HepG2 (cell line): ENCODE results near the gene CALML6. TPM values are rescaled to one million over a fixed set of nuclear protein-coding genes. Genes with fewer than 3 reads are reported as not detected.

Experiments used
- ATAC-seq: fragments of 200-7000 bp; cut with Tn5 transposase; 3 replicates; pipeline ENCODE4 v1.9.1; 2020; ENCODE audit warnings: mild to moderate bottlenecking, moderate library complexity
- BruUV-seq: library from RNA; stranded (reverse); fragments of 400-500 nt; replicated peaks from 2 replicates; lab custom pipeline; 2021; lab: Mats Ljungman, UMichigan
- CTCF ChIA-PET: fragments of 300-600 bp; formaldehyde crosslinking; extraction: SDS; loops from one replicate; lab custom pipeline; 2021; ENCODE audit warnings: low total read pairs, inconsistent platforms, low intra/inter-chr PET ratio; lab: Yijun Ruan, JAX
- POLR2A ChIA-PET: fragments of 350-600 bp; sonication (Branson Sonifier 250); formaldehyde crosslinking; loops from one replicate; lab custom pipeline; 2020; ENCODE audit warnings: antibody characterized with exemption, inconsistent platforms; lab: Yijun Ruan, JAX
- DNase-seq: peaks from one replicate; pipeline ENCODE4 v3.0.0-alpha.2; 2015; ENCODE audit warnings: low spot score
- FAIRE-seq: peaks from 3 replicates; lab custom pipeline; 2011; peaks lifted over from hg19 to GRCh38; lab: Jason Lieb, UNC
- H2AFZ ChIP-seq: one replicate; pipeline ENCODE4 v1.6.1; 2011; ENCODE audit warnings: low read length, inconsistent platforms
- H3K27ac ChIP-seq: fragments of 300-600 bp; 3 replicates; pipeline ENCODE4 v1.8.0; 2011; ENCODE audit warnings: mixed run types, mild to moderate bottlenecking, mixed read lengths, low read length, inconsistent platforms; ENCODE audit not compliant: insufficient read depth; ENCODE audit errors: extremely low read length
- H3K27me3 ChIP-seq, 2 experiments: fragments of 200-600 bp in 1 of 2; 2 replicates in 1 of 2; 3 replicates in 1 of 2; pipeline versions ENCODE4 v1.6.0 to v1.8.0; 2011; ENCODE audit warnings: low read length in 2 of 2, mild to moderate bottlenecking in 2 of 2, moderate library complexity in 2 of 2, inconsistent platforms in 1 of 2; ENCODE audit not compliant: insufficient read depth in 2 of 2, control insufficient read depth in 1 of 2
- H3K36me3 ChIP-seq, 2 experiments: fragments of 200-600 bp in 1 of 2; replicated peaks in 1 of 2; 2 replicates in 1 of 2; 3 replicates in 1 of 2; pipeline versions ENCODE4 v1.5.1 to v1.8.0; 2011; ENCODE audit warnings: low read length in 2 of 2, inconsistent platforms in 1 of 2; ENCODE audit not compliant: insufficient read depth in 2 of 2, control insufficient read depth in 1 of 2
- H3K4me1 ChIP-seq: 2 replicates; pipeline ENCODE4 v1.5.1; 2012; ENCODE audit warnings: low read length, inconsistent platforms; ENCODE audit not compliant: insufficient read depth
- H3K4me2 ChIP-seq: 2 replicates; pipeline ENCODE4 v1.6.0; 2011; ENCODE audit warnings: low read depth, low read length, inconsistent platforms
- H3K4me3 ChIP-seq, 3 experiments: fragments of 200-600 bp in 1 of 3; sonication (generic), shearing (Covaris generic) in 1 of 3; replicated peaks in 1 of 3; 2 replicates each; pipeline ENCODE4 v1.5.1; 2011 to 2016; ENCODE audit warnings: low read length in 3 of 3, inconsistent platforms in 2 of 3, low read depth in 2 of 3, mild to moderate bottlenecking in 2 of 3, control low read depth in 1 of 3, mixed read lengths in 1 of 3; ENCODE audit not compliant: insufficient read depth in 1 of 3
- H3K79me2 ChIP-seq: one replicate; pipeline ENCODE4 v1.6.1; 2011; ENCODE audit warnings: low read length, inconsistent platforms; ENCODE audit not compliant: insufficient read depth
- H3K9ac ChIP-seq: 2 replicates; pipeline ENCODE4 v1.6.0; 2011; ENCODE audit warnings: mild to moderate bottlenecking, low read depth, low read length, inconsistent platforms; ENCODE audit not compliant: insufficient read depth
- H3K9me3 ChIP-seq: 2 replicates; pipeline ENCODE4 v1.5.1; 2012; ENCODE audit warnings: mild to moderate bottlenecking, low read length
- H4K20me1 ChIP-seq: 2 replicates; pipeline ENCODE4 v1.6.0; 2011; ENCODE audit warnings: inconsistent platforms, mild to moderate bottlenecking, low read length, moderate library complexity; ENCODE audit not compliant: insufficient read depth
- CEBPG ChIP-seq: IDR thresholded peaks from 2 replicates; pipeline ENCODE4 v1.6.1; 2016
- CENPT ChIP-seq: sonication (generic); formaldehyde crosslinking; IDR thresholded peaks from 2 replicates; pipeline ENCODE4 v1.8.0; 2022; ENCODE audit warnings: low read depth, mild to moderate bottlenecking, moderate library complexity, missing genetic modification reagents
- CREB1 ChIP-seq, 2 experiments: fragments of 450-650 bp in 1 of 2; IDR thresholded peaks; 2 replicates each; pipeline ENCODE4 v1.6.1; 2016 to 2017; ENCODE audit warnings: control low read depth in 1 of 2, mild to moderate bottlenecking in 1 of 2, missing compliant biosample characterization in 1 of 2, missing genetic modification characterization in 1 of 2
- GRHL1 ChIP-seq: sonication (generic); formaldehyde crosslinking; conservative IDR thresholded peaks from 2 replicates; pipeline ENCODE4 v1.8.0; 2022; ENCODE audit warnings: missing genetic modification reagents
- KDM5B ChIP-seq: sonication (generic); formaldehyde crosslinking; IDR thresholded peaks from 2 replicates; pipeline ENCODE4 v1.4.0; 2020; ENCODE audit warnings: missing genetic modification reagents, mild to moderate bottlenecking, borderline replicate concordance
- LCORL ChIP-seq, 2 experiments: fragments of 450-650 bp in 1 of 2; sonication (generic) in 1 of 2; formaldehyde crosslinking in 1 of 2; IDR thresholded peaks; 2 replicates each; pipeline versions ENCODE4 v1.5.0 to v1.6.1; 2017 to 2020; ENCODE audit warnings: antibody characterized with exemption in 1 of 2, missing genetic modification reagents in 1 of 2
- PITX1 ChIP-seq: sonication (generic); formaldehyde crosslinking; IDR thresholded peaks from 2 replicates; pipeline ENCODE4 v1.5.1; 2020; ENCODE audit warnings: mild to moderate bottlenecking, missing genetic modification reagents
- ZFYVE20 ChIP-seq: sonication (generic); formaldehyde crosslinking; IDR thresholded peaks from 2 replicates; pipeline ENCODE4 v1.8.0; 2023; ENCODE audit warnings: low read depth, mild to moderate bottlenecking, moderate library complexity, missing genetic modification reagents, borderline replicate concordance
- ZNF20 ChIP-seq: sonication (generic); formaldehyde crosslinking; IDR thresholded peaks from 2 replicates; pipeline ENCODE4 v1.4.0; 2020; ENCODE audit warnings: mild to moderate bottlenecking, moderate library complexity, missing genetic modification reagents
- ZNF256 ChIP-seq: sonication (generic); formaldehyde crosslinking; conservative IDR thresholded peaks from 2 replicates; pipeline ENCODE4 v1.4.0; 2020; ENCODE audit warnings: missing genetic modification reagents
- ZNF598 ChIP-seq: sonication (generic); formaldehyde crosslinking; IDR thresholded peaks from 2 replicates; pipeline ENCODE4 v1.5.1; 2020; ENCODE audit warnings: mild to moderate bottlenecking, missing genetic modification reagents, borderline replicate concordance
- ZNF607 ChIP-seq: sonication (generic); formaldehyde crosslinking; IDR thresholded peaks from 2 replicates; pipeline ENCODE4 v1.5.1; 2020; ENCODE audit warnings: missing genetic modification reagents, mild to moderate bottlenecking, borderline replicate concordance
- WGBS: methylation state at CpG from one replicate; pipeline ENCODE4 v1.1.6; 2017; ENCODE audit warnings: low lambda C conversion rate; 5-methylcytosine and 5-hydroxymethylcytosine counted together
- in situ Hi-C: cut with HindIII; loops from 2 replicates; pipeline ENCODE4 v1.10.0; 2017; ENCODE audit warnings: low pct_unique_long_range_greater_than_20kb; ENCODE audit not compliant: extremely low pct_ligation_motif_present
- intact Hi-C: fragments of 100-400 bp; cut with micrococcal nuclease; formaldehyde crosslinking; loops from one replicate; pipeline ENCODE4 v1.10.0; 2022; ENCODE audit not compliant: unreplicated experiment
- polyA plus RNA-seq, 8 experiments: library from polyadenylated mRNA; depleted of rRNA in 3 of 8; stranded (reverse) in 7 of 8; unstranded in 1 of 8; fragments of >200 nt; fragmentation: Illumina TruSeq in 4 of 8; extraction: Trizol in 4 of 8; gene quantifications; 2 replicates each; pipeline versions ENCODE4 v1.2.1 to v1.2.3, GENCODE V29; 2011 to 2016; ENCODE audit warnings: low read depth in 4 of 8, missing spikeins in 1 of 8, mixed read lengths in 1 of 8; ENCODE audit not compliant: insufficient read depth in 1 of 8
- total RNA-seq, 5 experiments: library from RNA; depleted of rRNA; stranded (reverse); fragments of >200 nt; fragmentation: Illumina TruSeq; extraction: Trizol; gene quantifications; 2 replicates each; pipeline ENCODE4 v1.2.3, GENCODE V29; 2016; ENCODE audit warnings: low read depth in 1 of 5
- TF ChIP-seq, protein P1 (sequence below): sonication (generic); formaldehyde crosslinking; IDR thresholded peaks from 2 replicates; pipeline ENCODE4 v1.5.0; 2020; ENCODE audit warnings: missing genetic modification reagents
- TF ChIP-seq, protein P2 (sequence below): sonication (generic); formaldehyde crosslinking; IDR thresholded peaks from 2 replicates; pipeline ENCODE4 v1.4.0; 2020; ENCODE audit warnings: mild to moderate bottlenecking, missing genetic modification reagents
- TF ChIP-seq, protein P3 (sequence below): IDR thresholded peaks from 2 replicates; pipeline ENCODE4 v1.6.1; 2016; ENCODE audit warnings: low read depth, control low read depth
- TF ChIP-seq, protein P4 (sequence below): sonication (generic); formaldehyde crosslinking; IDR thresholded peaks from 2 replicates; pipeline ENCODE4 v1.5.0; 2020; ENCODE audit warnings: missing genetic modification reagents, mild to moderate bottlenecking, borderline replicate concordance

CALML6 gene
- total and polyA plus RNA-seq, 2 of the 13 experiments (the other 11 are each of a cell fraction or from before 2014, with no cell fraction given) = 0.11 to 0.12 TPM

GRCh38 chr1:1903224-1903623, 11.8 kb upstream of the CALML6 start:
- CTCF ChIA-PET = no interaction called here
- FAIRE-seq (no peak), ATAC-seq (no peak), DNase-seq (no peak)
- Histone ChIP-seq H2AFZ (no peak overlapping the region), H3K27ac (no peak overlapping the region), H3K79me2 (no peaks in the 10 kb centered on the region), H3K9me3 (no peaks in the 10 kb centered on the region), H3K4me1 (peaks cover 58% of the 10 kb centered on the region), H3K27me3 (no peaks in the 10 kb centered on the region; a peak in 1 of 5 replicates), H4K20me1 (no peaks in the 10 kb centered on the region), H3K36me3 (no peaks in the 10 kb centered on the region), H3K9ac (no peak overlapping the region), H3K4me2 (no peak overlapping the region), H3K4me3 (no peak overlapping the region)
- TF ChIP-seq CREB1 (IDR thresholded peaks at IDR 0.05) (no peak), CREB1 (CRISPR knock-in tag; IDR thresholded peaks at IDR 0.05) (no peak), ZNF256 (no peak), LCORL (IDR thresholded peaks at IDR 0.05) (no peak), LCORL (CRISPR knock-in tag; IDR thresholded peaks at IDR 0.05) (no peak), ZFYVE20 (no peak), PITX1 (CRISPR knock-in tag) (no peak), CENPT (CRISPR knock-in tag) (no peak), ZNF598 (CRISPR knock-in tag) (no peak), CEBPG (no peak), KDM5B (CRISPR knock-in tag) (no peak), ZNF20 (CRISPR knock-in tag) (no peak), ZNF607 (CRISPR knock-in tag) (no peak), GRHL1 (CRISPR knock-in tag) (no peak)
- TF ChIP-seq, protein P1, sequence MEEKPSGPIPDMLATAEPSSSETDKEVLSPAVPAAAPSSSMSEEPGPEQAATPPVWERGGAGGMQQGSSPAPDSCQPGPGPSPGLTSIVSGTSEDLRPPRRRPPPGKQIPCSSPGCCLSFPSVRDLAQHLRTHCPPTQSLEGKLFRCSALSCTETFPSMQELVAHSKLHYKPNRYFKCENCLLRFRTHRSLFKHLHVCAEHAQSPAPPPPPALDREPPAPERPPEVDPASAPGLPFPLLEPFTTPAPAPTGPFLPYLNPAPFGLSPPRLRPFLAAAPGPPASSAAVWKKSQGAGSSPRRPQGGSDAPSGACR (CRISPR knock-in tag) = no peak
- TF ChIP-seq, protein P2, sequence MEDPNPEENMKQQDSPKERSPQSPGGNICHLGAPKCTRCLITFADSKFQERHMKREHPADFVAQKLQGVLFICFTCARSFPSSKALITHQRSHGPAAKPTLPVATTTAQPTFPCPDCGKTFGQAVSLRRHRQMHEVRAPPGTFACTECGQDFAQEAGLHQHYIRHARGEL (CRISPR knock-in tag) = no peak
- TF ChIP-seq, protein P3, sequence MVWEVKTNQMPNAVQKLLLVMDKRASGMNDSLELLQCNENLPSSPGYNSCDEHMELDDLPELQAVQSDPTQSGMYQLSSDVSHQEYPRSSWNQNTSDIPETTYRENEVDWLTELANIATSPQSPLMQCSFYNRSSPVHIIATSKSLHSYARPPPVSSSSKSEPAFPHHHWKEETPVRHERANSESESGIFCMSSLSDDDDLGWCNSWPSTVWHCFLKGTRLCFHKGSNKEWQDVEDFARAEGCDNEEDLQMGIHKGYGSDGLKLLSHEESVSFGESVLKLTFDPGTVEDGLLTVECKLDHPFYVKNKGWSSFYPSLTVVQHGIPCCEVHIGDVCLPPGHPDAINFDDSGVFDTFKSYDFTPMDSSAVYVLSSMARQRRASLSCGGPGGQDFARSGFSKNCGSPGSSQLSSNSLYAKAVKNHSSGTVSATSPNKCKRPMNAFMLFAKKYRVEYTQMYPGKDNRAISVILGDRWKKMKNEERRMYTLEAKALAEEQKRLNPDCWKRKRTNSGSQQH (CRISPR knock-in tag) = no peak
- TF ChIP-seq, protein P4, sequence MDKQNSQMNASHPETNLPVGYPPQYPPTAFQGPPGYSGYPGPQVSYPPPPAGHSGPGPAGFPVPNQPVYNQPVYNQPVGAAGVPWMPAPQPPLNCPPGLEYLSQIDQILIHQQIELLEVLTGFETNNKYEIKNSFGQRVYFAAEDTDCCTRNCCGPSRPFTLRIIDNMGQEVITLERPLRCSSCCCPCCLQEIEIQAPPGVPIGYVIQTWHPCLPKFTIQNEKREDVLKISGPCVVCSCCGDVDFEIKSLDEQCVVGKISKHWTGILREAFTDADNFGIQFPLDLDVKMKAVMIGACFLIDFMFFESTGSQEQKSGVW (CRISPR knock-in tag) = no peak
- POLR2A ChIA-PET = no interaction called here
- BruUV-seq = no TSS peak
- in situ Hi-C loops (loop anchor here (10.0 kb wide), 1 partner anchor 118 kb away; no protein-coding TSS in a partner anchor), intact Hi-C loops (loop anchor here (10.0 kb wide), 1 partner anchor 48 kb away; no protein-coding TSS in a partner anchor)
- WGBS = 93% methylated on average over 12 of the region's 12 CpGs
